ENCODE data around the gene AQR. TPM values are rescaled to one million over a fixed set of nuclear protein-coding genes. Genes with fewer than 3 reads are reported as not detected.
A peak's percentile ranks its signal among the peaks of the same experiment; 100 is the strongest.
"Not testable (repeated sequence)": the region's sequence is repeated elsewhere in the genome, so short reads cannot be mapped to it uniquely, and the experiment has no call there.

The AQR gene
- total and polyA plus RNA-seq, 8 donors: 4.9 to 15.7 (median 8.1) TPM

DNA sequence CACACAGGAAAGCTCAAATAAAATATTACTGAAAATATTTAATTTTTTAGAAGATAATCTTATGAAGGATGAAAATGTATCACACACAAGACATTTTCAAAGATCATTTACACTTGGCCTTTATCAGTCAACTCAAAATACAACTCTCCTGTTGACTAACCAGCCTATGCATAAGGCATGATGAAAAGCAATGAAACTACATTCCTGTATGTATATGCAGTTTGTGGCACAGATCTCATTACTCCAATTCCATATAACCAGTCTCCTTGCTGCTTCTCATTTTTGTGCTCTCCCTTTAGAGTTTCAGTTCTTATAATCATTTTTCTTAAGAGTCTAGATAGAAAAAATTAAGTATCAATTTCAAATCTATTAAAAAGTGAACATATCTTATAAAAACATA lies 25.8 kb downstream of the AQR start:
- Histone ChIP-seq H3K4me1 (no peaks in the 10 kb centered on the region), H3K9me3 (no peaks in the 10 kb centered on the region), H3K36me3 (peaks cover 0 to 20% (median 4%) of the 10 kb centered on the region in 3 donors), H3K27ac (no peak overlapping the region), H3K4me3 (no peak overlapping the region), H3K27me3 (no peaks in the 10 kb centered on the region)
- DNase-seq (no peak), FAIRE-seq (no peak), ATAC-seq (no peak)
- TF ChIP-seq, protein P1, sequence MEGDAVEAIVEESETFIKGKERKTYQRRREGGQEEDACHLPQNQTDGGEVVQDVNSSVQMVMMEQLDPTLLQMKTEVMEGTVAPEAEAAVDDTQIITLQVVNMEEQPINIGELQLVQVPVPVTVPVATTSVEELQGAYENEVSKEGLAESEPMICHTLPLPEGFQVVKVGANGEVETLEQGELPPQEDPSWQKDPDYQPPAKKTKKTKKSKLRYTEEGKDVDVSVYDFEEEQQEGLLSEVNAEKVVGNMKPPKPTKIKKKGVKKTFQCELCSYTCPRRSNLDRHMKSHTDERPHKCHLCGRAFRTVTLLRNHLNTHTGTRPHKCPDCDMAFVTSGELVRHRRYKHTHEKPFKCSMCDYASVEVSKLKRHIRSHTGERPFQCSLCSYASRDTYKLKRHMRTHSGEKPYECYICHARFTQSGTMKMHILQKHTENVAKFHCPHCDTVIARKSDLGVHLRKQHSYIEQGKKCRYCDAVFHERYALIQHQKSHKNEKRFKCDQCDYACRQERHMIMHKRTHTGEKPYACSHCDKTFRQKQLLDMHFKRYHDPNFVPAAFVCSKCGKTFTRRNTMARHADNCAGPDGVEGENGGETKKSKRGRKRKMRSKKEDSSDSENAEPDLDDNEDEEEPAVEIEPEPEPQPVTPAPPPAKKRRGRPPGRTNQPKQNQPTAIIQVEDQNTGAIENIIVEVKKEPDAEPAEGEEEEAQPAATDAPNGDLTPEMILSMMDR (IDR thresholded peaks at IDR 0.05): no peak
- intact Hi-C loops (cut with DNase I): no loop called here

DNA sequence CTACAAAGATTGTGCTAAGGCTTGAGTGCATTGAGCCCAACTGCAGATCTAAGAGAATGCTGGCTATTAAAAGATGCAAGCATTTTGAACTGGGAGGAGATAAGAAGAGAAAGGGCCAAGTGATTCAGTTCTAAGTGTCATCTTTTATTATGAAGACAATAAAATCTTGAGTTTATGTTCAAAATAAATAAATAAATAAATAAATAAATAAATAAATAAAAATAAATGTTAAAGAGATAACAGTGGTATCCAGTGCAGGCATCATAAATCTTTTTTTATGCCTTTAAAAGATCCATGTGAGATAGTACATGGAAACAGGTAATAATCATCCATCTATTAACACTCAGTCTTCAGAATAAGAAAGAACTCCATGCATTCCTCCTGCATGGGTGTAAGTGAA lies 26.3 kb downstream of the AQR start:
- H3K27ac ChIP-seq; H3K27me3 ChIP-seq; DNase-seq; ATAC-seq; H3K9me3 ChIP-seq; FAIRE-seq; H3K4me1 ChIP-seq; H3K4me3 ChIP-seq; intact Hi-C loops (cut with DNase I): not testable (repeated sequence)
- H3K36me3 ChIP-seq: peaks cover 0 to 20% (median 3%) of the 10 kb centered on the region in 3 donors

DNA sequence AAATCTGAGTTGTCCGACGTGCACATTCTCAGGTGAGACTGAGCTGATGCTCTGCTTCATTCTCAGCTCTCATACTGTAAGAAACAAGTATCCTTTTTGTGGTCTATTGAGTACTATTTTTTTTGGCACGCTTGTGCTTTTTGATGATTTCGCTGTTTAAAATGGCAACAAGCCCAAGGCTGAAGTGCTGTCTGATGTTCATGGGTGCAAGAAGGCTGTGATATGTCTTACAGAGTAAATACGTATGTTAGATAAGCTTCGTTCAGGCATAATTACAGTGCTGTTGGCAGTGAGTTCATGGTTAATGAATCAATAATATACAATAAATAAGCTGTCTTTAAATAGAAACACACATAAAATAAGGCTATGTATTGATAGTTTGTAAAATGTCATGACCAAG lies 27.2 kb downstream of the AQR start:
- no peaks in the 10 kb centered on the region for H3K9me3 ChIP-seq
- WGBS, 2 donors: 31 to 33% methylated on average over 6 of the region's 6 CpGs
- DNase-seq: no peak
- no peak for FAIRE-seq
- H3K27ac ChIP-seq: no peak overlapping the region
- intact Hi-C loops (cut with DNase I): no loop called here
- H3K27me3 ChIP-seq: no peaks in the 10 kb centered on the region
- H3K4me1 ChIP-seq: no peaks in the 10 kb centered on the region
- peaks cover 0 to 20% (median 2%) of the 10 kb centered on the region in 3 donors for H3K36me3 ChIP-seq
- TF ChIP-seq, protein P1 (IDR thresholded peaks at IDR 0.05): no peak
- peak in 3 of 4 donors; percentile 27 to 59 (median 41) for ATAC-seq
- H3K4me3 ChIP-seq: no peak overlapping the region

DNA sequence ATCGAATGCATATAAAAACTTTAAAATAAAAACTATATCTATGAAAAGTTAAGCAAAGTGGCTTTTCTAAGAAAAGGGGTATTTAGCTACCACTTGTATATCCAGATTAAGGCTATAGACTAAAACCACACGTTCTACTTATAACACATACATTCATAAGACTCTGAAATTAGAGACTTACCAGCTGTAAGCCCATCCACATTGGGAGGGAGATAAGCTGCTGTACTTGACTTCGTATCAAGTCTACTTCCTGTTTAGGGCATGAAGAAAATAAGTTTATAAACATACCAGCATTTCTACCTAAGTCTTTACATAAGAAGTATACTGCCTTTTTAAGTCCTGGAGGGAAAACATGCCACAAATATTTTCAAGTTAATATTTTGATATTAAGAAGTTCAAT lies 27.7 kb downstream of the AQR start:
- DNase-seq (no peak), ATAC-seq (no peak), FAIRE-seq (no peak)
- no peaks in the 10 kb centered on the region for H3K4me1 ChIP-seq
- H3K4me3 ChIP-seq: no peak overlapping the region
- intact Hi-C loops (cut with DNase I): no loop called here
- 77 to 79% methylated on average over 3 of the region's 3 CpGs for WGBS, 2 donors
- H3K36me3 ChIP-seq: peaks cover 0 to 20% (median 6%) of the 10 kb centered on the region in 3 donors
- H3K9me3 ChIP-seq: no peaks in the 10 kb centered on the region
- TF ChIP-seq, protein P1 (IDR thresholded peaks at IDR 0.05): no peak
- no peaks in the 10 kb centered on the region for H3K27me3 ChIP-seq
- no peak overlapping the region for H3K27ac ChIP-seq

DNA sequence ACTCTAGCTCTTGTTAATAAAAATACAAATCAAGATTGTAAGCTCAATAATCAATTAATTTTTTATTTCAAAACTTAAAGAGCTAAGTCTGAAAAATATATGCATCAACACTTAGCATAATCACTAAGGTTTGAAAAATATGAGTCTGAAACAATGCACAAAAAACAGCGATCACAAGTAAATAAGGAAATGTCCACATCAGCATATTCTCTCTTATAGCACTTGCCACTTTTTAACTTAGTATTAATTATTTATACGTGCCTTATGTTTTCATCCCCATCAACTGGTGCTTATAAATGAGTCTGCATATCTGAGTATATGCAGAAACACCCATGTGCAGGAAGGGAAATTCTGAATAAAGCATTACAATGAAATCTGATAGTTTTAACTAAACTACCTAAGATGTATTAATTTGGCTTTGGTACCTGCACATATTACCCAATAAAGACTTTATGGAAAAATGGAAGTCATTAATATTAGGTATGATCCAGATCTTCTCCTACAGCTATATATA lies 28.3 kb downstream of the AQR start:
- Histone ChIP-seq H3K27ac (no peak overlapping the region), H3K36me3 (peaks cover 0 to 20% (median 6%) of the 10 kb centered on the region in 3 donors), H3K27me3 (no peaks in the 10 kb centered on the region), H3K4me1 (no peaks in the 10 kb centered on the region), H3K4me3 (no peak overlapping the region), H3K9me3 (no peaks in the 10 kb centered on the region)
- WGBS, 2 donors: 94 to 100% methylated on average over 2 of the region's 2 CpGs
- ATAC-seq (no peak), FAIRE-seq (no peak), DNase-seq (no peak)
- intact Hi-C loops (cut with DNase I): no loop called here
- TF ChIP-seq, protein P1 (IDR thresholded peaks at IDR 0.05): no peak

Data from pancreas (tissue), 10 donors.